AG09309 (cell line): Measurements from ENCODE around the gene EFNA3.

ENCODE experiments used
- DNase-seq: peaks from one replicate; pipeline ENCODE4 v3.0.0-alpha.2; 2010; ENCODE audit warnings: low read depth
- H3K4me3 ChIP-seq: 2 replicates; pipeline ENCODE4 v1.5.1; 2011; ENCODE audit warnings: mild to moderate bottlenecking, low read depth, low read length, moderate library complexity; ENCODE audit not compliant: control insufficient read depth
- CTCF ChIP-seq: IDR thresholded peaks from 2 replicates; pipeline ENCODE4 v1.5.1; 2011; ENCODE audit warnings: mild to moderate bottlenecking, low read depth, low read length, inconsistent platforms; ENCODE audit not compliant: insufficient read depth, control insufficient read depth; ENCODE audit errors: missing control alignments

EFNA3 gene

GRCh38 chr1:155091071-155092051 lies 12.7 kb downstream of the EFNA3 start:
- H3K4me3 ChIP-seq, result no peak overlapping the region
- peak; percentile 96 for TF ChIP-seq CTCF
- no peak for DNase-seq

DNA sequence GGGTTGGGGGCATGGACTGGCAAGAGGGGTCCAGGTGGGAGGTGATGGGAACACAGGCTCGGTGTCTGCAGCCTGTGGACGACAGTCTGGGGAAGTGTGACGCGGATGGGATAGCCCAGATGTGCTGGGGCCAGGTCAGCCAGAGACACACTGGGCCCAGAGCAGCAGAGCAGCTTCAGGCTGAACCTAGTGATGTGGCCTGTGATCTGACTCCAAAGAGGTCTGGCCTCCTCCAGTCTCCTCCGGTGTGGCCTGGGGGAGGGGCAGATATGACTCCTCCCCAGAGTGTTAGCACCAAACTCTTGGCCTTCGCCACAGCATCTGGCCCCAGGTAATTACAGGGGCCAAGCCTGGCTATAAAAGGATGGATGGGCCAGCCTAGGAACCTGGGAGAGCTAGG lies 13.5 kb downstream of the EFNA3 start:
- H3K4me3 ChIP-seq, result no peak overlapping the region
- DNase-seq, result no peak
- no peak for TF ChIP-seq CTCF

GRCh38 chr1:155092641-155093040 lies 14.0 kb downstream of the EFNA3 start:
- no peak for TF ChIP-seq CTCF
- no peak for DNase-seq
- H3K4me3 ChIP-seq, result no peak overlapping the region

DNA sequence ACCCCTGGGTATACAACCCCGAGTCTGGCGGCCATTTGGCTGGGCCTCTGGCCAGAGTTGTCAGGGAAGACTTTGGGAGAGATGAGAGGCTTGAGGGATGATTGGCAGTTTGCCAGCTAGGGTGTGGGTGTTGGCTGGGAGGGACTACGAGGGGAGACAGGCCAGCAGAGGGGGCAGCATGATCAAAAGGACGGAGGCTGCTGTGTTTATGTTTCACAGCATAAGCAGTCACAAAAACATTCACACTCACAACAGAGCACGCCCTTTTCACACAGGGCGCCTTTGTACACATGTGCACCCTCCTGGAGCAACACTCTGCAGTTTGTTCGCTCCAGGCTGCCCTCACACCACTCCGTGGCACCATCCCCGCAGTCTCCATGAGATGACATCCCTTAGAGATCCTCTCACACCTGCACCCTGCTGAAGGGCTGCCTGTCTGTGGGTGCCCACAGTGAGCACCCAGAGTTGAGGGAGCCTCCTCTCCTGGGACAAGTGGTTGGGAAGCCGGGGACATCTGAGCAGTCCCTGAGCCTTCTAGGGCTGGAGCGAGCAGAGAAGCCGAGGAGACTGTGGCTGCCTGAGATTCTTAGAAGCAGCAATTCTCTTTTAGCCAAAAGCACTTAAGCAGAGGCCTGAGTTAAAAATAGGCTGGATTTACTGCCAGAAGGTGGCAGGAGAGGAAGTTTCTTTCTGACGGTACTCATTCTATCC lies 15.4 kb downstream of the EFNA3 start:
- TF ChIP-seq CTCF, result peak; percentile 51
- no peak overlapping the region for H3K4me3 ChIP-seq
- DNase-seq, result peak; percentile 21

- H3K4me3 ChIP-seq, result no peak overlapping the region
- no peak for DNase-seq
- no peak for TF ChIP-seq CTCF
Measured at GRCh38 chr1:155094622-155094948, 15.9 kb downstream of the EFNA3 start.

DNA sequence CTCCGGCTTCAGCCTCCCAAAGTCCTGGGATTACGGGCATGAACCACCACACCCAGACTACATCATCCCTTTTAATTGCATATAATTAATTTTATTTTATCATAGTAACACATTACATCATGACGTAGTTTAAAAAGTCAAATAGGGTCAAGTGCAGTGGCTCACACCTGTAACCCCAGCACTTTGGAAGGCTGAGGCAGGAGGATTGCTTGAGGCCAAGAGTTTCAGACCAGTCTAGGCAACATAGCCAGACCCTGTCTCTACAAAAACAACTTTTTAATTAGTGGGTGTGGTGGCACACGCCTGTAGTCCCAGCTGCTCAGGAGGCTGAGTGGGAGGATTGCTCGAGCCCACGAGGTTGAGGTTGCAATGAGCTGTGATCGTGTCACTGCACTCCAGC lies 20.7 kb downstream of the EFNA3 start:
- no peak for TF ChIP-seq CTCF
- DNase-seq, result no peak
- H3K4me3 ChIP-seq, result no peak overlapping the region
